Glutamatergic neuron (in vitro differentiated cells): Measurements from ENCODE around the gene MLC1. TPM values are rescaled to one million over a fixed set of nuclear protein-coding genes. Genes with fewer than 3 reads are reported as not detected.

Source experiments
- DNase-seq: peaks from one replicate; pipeline ENCODE4 v3.0.0; 2022
- H3K27ac Mint-ChIP-seq: one replicate; pipeline ENCODE4 v1.8.0; 2020; ENCODE audit warnings: mild to moderate bottlenecking, mixed read lengths, inconsistent platforms; ENCODE audit not compliant: unreplicated experiment
- H3K27me3 Mint-ChIP-seq: one replicate; pipeline ENCODE4 v1.8.0; 2020; ENCODE audit warnings: mild to moderate bottlenecking, moderate library complexity, mixed read lengths, inconsistent platforms; ENCODE audit not compliant: unreplicated experiment
- H3K36me3 Mint-ChIP-seq: one replicate; pipeline ENCODE4 v1.8.0; 2020; ENCODE audit warnings: mild to moderate bottlenecking, mixed read lengths, inconsistent platforms; ENCODE audit not compliant: unreplicated experiment
- H3K4me1 Mint-ChIP-seq: one replicate; pipeline ENCODE4 v1.8.0; 2020; ENCODE audit warnings: mild to moderate bottlenecking, low read depth, mixed read lengths, inconsistent platforms; ENCODE audit not compliant: unreplicated experiment
- H3K4me3 Mint-ChIP-seq: one replicate; pipeline ENCODE4 v1.8.0; 2020; ENCODE audit warnings: mild to moderate bottlenecking, mixed read lengths, inconsistent platforms; ENCODE audit not compliant: unreplicated experiment
- H3K9me3 Mint-ChIP-seq: one replicate; pipeline ENCODE4 v1.8.0; 2020; ENCODE audit warnings: mild to moderate bottlenecking, moderate library complexity, mixed read lengths, inconsistent platforms; ENCODE audit not compliant: unreplicated experiment
- CTCF ChIP-seq: fragments of 200-600 bp; sonication (generic); IDR thresholded peaks from one replicate; pipeline ENCODE4 v1.5.0; 2021; ENCODE audit not compliant: partially characterized antibody, unreplicated experiment
- total RNA-seq: library from RNA; stranded (reverse); fragmentation: NEBNext Ultra II Directional; extraction: Animal tissue kit (Norgen Biotek cat#: 25700); gene quantifications from one replicate; pipeline ENCODE4 v1.2.1, GENCODE V29; 2021; ENCODE audit not compliant: unreplicated experiment

The MLC1 gene
- total RNA-seq, 1 donor from 2014 or later = not detected

- no peak for DNase-seq
- H3K9me3 Mint-ChIP-seq = no peaks in the 10 kb centered on the region
- H3K4me3 Mint-ChIP-seq = no peak overlapping the region
- no peaks in the 10 kb centered on the region for H3K27me3 Mint-ChIP-seq
- no peaks in the 10 kb centered on the region for H3K36me3 Mint-ChIP-seq
- no peak for TF ChIP-seq CTCF
- no peak overlapping the region for H3K27ac Mint-ChIP-seq
- H3K4me1 Mint-ChIP-seq = peaks cover 4% of the 10 kb centered on the region
Observed at GRCh38 chr22:50072714-50073538, 12.3 kb downstream of the MLC1 start.

- no peak for TF ChIP-seq CTCF
- no peaks in the 10 kb centered on the region for H3K9me3 Mint-ChIP-seq
- H3K36me3 Mint-ChIP-seq = no peaks in the 10 kb centered on the region
- H3K4me3 Mint-ChIP-seq = no peak overlapping the region
- DNase-seq = no peak
- peaks cover 4% of the 10 kb centered on the region for H3K4me1 Mint-ChIP-seq
- H3K27me3 Mint-ChIP-seq = no peaks in the 10 kb centered on the region
- no peak overlapping the region for H3K27ac Mint-ChIP-seq
Observed at GRCh38 chr22:50072167-50072555, 13.1 kb downstream of the MLC1 start.

DNA sequence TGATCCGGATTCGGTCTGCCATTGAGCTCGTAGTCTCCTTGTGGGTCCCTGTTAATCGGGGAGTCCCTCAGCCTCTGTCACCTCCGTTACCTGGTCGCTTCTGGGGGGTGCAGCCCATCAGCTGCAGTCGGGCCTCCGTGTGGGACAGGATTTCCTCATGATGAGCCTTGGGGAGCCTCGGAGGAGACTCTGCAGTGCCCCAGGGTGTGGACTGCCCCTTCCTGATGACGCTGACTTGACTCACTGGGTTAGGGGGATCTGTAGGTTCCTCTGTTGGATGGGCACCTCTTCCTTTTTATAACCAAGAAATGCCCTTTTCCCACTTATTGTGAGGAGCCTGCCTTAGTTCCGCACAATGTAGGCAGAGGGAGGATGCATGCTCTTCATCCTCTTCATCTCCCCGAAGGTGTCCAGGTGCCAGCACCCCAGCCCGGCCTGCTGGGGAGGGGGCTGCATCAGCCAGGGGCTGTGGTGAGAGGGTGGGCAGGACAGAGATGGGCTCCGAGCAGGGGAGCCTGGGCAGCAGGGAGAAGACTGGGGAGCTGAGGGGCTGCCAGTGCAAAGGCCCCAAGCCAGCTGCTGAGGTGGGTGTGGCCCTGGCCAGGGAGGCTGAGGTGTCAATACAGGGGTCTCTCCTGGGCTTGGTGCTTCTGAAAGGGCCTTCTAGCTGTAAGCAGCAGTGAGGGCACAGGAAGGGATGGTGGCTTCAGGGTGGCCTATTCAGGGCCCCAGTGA lies 13.6 kb downstream of the MLC1 start:
- H3K27ac Mint-ChIP-seq = no peak overlapping the region
- H3K9me3 Mint-ChIP-seq = no peaks in the 10 kb centered on the region
- no peaks in the 10 kb centered on the region for H3K27me3 Mint-ChIP-seq
- no peaks in the 10 kb centered on the region for H3K36me3 Mint-ChIP-seq
- no peak overlapping the region for H3K4me3 Mint-ChIP-seq
- no peak for DNase-seq
- TF ChIP-seq CTCF = no peak
- H3K4me1 Mint-ChIP-seq = peaks cover 3% of the 10 kb centered on the region

- H3K27ac Mint-ChIP-seq = no peak overlapping the region
- no peak overlapping the region for H3K4me3 Mint-ChIP-seq
- no peaks in the 10 kb centered on the region for H3K9me3 Mint-ChIP-seq
- H3K4me1 Mint-ChIP-seq = no peaks in the 10 kb centered on the region
- DNase-seq = no peak
- no peaks in the 10 kb centered on the region for H3K27me3 Mint-ChIP-seq
- no peak for TF ChIP-seq CTCF
- no peaks in the 10 kb centered on the region for H3K36me3 Mint-ChIP-seq
Observed at GRCh38 chr22:50070366-50070765, 14.9 kb downstream of the MLC1 start.

GRCh38 chr22:50068096-50068495 lies 17.1 kb downstream of the MLC1 start:
- H3K27ac Mint-ChIP-seq = no peak overlapping the region
- TF ChIP-seq CTCF = no peak
- no peak for DNase-seq
- no peaks in the 10 kb centered on the region for H3K36me3 Mint-ChIP-seq
- no peaks in the 10 kb centered on the region for H3K27me3 Mint-ChIP-seq
- H3K9me3 Mint-ChIP-seq = no peaks in the 10 kb centered on the region
- H3K4me3 Mint-ChIP-seq = no peak overlapping the region
- H3K4me1 Mint-ChIP-seq = no peaks in the 10 kb centered on the region
